ENCODE data around the gene GRHL3.

GRHL3 gene

DNA sequence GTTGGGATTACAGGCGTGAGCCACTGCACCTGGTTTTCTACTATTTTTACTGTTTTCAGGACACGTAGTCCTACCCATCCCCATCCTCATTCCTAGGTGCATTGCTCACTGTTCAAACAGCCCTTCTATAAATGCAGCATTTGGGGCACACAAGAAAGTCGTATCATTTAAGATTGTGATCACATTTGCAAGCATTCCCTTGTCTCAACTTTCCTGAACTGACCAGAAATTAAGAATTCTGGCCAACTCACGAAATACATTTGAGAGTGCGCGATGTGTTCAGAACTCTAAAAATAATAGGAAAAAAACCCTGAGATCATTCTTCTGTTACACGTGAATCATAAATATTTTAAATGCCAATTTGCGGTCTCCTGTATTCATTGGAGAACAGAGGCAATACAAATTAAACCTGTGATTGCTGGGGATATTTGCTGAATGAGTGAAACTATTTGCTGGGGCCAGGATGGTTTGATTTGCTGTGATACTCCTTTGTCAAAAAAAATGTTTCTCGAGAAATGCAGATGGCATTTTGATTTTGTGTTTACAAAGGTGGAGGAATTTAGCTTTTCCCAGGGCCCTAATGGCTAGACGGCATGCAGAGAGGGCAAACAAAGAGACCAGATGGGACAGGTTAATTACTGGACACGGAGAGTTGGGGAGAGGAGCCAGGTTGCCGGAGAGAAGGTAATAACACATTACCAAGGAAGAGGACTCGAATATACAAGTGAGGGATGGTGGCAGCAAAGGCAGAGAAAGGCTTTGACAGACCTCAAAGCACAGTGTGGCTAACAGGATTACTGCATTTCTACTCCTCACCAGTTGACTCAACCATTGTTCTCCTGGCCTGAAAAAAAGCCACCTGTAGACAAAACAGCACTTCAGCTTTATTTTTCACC, 56.0 kb downstream of the GRHL3 start:
- DNase-seq: no peak

GRCh38 chr1:24379733-24380315, 60.7 kb downstream of the GRHL3 start:
- no peak for DNase-seq

DNA sequence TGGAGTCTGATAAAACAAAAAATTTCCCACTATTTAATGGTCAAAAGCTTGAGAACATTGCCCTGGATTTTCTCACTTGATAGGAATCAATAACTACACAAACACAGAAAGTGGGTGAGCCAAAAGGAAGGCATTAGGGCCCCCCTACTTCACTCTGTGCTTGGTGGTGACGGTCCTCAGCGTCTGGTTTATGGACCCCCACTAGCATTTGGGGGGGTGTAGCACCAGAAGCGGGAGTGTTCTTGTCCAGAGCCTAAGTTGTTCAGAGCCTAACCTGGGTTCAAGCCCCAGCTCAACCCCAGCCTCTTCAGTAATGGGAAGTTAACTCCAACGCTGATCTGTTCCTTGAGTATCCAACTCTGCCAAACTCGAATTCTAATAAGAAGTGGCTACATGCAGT, 61.4 kb downstream of the GRHL3 start:
- no peak for DNase-seq

GRCh38 chr1:24381256-24381655, 62.1 kb downstream of the GRHL3 start:
- no peak for DNase-seq

- no peak for DNase-seq
Measured at GRCh38 chr1:24382165-24382577, 63.0 kb downstream of the GRHL3 start.

- DNase-seq: no peak
Measured at GRCh38 chr1:24383381-24383940, 64.3 kb downstream of the GRHL3 start.

DNA sequence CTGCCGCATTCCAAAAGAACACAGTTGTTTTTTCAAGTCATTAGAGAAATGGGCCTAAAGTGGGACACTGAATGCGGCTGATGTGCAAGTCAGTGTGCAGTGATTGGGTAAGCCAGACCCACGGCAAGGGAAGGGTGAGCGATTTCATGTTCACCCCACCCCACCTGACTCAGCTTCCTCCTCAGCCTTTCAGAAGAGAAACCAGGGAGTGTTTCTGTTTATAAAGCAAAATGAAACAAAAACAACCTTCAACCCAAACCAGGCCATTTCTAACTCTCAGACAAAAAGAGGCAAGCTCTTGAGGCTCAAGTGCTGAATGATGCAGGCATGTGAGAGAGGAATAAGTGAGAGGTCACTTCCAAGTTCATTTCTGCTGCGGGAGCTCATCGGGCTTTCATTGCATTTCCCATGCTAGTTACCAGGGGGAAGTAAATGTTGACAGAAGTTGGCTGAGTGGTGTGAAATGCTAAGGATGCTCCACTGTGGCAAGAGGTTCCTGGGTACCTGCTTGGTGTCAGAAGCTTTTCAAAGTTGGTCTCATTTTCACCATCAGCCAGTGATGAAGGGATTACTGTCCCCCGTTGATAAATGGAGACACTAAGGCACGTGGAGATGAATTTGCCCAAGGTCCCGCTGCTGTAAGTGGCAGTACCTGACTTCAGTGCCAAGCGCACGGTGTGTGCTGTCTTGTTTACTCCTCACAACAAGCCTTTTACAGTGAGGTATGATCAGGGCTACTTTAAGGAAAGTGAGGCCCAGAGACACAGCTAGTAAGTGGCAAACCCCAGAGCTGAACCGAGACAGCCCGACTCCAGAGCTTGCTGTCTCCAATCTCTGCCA, 65.3 kb downstream of the GRHL3 start:
- no peak for DNase-seq

DNA sequence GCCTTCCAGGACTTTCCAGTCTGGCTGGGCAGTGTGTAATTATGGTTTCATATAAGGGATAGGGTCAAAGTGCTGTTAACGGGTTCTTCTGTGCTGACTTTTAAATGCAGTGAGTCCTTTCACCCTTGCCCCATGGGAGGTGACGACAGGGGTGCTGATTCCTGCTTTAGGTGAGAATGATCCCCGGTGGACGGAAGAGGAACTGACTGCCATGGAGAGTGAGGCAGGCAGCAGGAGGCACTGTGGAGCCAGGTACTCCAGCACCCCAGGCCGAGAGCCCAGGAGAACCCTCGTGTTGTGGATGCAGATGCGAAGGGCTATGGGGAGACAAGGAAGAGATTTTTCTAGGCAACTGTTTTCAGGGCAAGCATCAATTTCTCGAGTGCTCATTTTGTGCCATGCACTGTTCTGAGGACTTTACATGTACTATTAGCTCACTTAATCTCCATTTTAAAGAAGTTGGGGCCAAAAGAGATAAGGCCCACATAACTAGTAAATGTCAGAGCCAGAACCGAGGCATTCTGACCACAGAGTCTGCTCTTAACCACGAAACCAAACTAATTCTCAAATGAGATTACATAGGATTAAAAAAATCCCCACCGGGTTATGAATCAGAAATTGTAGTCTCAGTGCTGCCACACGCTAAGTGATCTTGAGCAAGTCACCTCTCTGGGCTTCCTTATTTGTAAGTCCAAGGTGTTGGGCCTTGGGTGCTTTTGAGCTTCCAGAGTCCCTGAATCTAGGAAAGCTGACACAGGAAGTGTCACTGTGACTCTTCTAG, 66.2 kb downstream of the GRHL3 start:
- no peak for DNase-seq

- DNase-seq: peak; percentile 87
Measured at GRCh38 chr1:24386241-24386640, 67.1 kb downstream of the GRHL3 start.

DNA sequence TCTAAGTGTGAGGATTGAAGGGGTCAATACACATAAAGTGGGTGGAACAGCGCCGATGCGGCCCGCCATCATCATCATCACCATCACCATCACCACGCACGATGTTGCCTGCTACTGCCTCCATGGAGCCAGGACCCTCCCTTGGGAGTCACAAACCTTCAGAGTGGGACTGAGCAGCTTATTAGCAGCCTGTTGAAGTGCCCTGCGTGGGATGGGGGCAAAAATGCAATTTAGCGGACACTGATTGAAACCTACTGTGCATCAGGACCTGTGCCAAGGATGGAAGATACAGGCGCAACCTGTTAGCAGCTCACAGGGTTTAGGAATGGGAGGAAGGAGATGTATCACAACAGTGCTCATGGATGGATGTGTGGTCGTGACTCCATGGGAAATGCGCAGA, 67.8 kb downstream of the GRHL3 start:
- DNase-seq: no peak

- DNase-seq: no peak
Measured at GRCh38 chr1:24387636-24388175, 68.5 kb downstream of the GRHL3 start.

DNA sequence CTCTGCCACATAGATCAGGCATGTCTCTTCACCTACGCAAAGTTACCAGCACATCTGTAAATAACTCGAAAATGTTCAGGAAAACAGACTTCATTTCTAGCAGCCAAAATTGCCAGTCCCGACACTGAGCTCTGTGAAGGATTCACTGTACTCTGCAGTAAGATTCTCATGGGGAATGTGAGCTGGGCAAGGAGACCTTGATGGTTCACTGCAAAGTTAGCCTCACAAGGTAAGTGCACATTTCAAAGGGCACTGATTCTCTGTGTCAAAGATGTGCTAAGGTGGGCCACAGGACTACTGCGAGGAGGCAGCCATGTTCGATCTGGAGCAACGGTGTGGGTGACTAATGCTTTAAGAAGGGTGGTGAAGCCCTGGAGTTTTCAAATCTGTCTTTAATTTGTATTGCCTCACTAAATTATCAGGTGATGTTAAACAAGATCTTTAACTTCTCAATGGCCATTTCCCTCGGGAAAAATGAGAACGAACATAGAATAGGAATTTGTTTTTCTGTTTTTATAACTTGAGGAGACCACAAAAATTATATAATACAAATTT, 69.3 kb downstream of the GRHL3 start:
- DNase-seq: no peak

DNA sequence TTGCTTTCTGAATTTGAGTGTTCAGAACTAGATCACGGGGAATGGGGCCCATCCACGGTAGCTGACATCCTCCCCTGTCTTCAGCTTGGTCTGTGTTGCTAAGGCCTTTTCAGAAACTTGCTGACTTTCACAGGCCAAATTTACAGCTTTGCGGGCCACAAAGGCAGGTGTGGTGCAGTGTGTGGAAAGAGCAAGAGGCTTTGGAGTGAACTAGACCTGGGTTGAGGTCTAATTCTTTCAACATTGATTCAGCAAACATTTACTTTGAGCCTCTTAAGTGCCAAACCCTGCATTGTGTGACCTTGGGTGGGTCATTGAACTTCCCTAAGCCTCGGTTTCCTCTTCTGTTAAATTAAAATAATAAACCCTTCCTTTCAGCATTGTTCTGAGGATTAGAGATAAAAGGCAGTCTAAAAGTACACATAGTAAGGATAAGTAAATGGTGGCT, 70.1 kb downstream of the GRHL3 start:
- DNase-seq: no peak

DNA sequence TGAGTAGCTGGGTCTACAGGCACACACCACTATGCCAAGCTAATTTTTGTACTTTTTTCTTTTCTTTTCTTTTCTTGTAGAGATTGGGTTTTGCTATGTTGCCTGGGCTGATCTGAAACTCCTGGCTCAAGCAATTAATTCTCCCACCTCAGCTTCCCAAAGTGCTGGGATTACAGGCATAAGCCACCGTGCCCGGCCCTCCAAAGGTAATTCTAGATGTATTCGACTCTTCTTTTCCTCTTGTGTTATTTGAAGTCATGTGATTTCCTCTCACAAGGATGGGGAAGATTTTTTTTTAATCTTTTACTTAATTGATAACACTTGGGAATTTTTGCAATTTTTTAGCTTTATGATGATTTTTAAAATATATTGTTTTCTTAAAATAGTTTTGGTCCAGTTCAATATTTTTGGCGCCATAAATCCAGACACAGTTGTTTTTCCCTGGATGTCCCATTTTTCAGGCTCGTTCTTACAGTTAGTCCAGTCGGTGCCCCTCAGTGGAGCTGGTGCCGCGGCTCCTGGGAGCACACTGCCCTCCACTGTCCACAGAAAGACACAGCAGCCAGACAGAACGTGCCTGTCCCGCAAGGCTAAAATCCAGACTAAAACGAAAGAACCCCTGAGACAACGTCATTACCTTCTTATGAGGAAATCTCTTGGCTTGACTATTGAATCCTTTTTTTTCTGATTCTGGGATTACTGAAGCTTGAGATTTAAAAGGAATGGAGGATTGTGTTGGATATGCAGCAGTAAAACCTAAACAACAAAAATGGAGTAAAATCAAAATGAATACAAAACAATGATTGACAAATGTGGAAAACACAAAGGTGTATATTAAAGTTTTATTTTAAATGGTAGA, 72.0 kb downstream of the GRHL3 start:
- DNase-seq: peak; percentile 44

GRCh38 chr1:24391882-24392603, 72.9 kb downstream of the GRHL3 start:
- no peak for DNase-seq

GRCh38 chr1:24392604-24392946, 73.4 kb downstream of the GRHL3 start:
- DNase-seq: no peak

- DNase-seq: no peak
Measured at GRCh38 chr1:24392982-24393650, 74.0 kb downstream of the GRHL3 start.

DNA sequence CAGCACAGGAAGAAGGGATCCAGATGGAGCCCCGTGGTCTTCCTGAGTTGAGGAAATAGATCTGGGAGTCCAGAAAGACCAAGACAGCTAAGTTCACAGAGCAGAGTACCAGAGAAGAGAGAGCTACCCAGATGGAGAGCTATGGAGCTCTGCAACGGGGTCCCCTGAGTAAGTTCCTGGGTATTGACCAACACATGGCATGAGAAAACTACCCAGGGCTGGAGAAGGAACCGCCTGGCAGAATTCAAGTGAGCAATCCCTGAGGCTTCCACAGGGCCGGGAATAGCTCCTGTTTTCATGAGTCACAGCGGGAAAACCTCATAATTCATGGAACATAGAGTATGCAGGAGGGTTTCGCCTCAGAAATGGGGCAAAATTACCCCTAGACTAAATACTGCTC, 74.7 kb downstream of the GRHL3 start:
- no peak for DNase-seq

DNA sequence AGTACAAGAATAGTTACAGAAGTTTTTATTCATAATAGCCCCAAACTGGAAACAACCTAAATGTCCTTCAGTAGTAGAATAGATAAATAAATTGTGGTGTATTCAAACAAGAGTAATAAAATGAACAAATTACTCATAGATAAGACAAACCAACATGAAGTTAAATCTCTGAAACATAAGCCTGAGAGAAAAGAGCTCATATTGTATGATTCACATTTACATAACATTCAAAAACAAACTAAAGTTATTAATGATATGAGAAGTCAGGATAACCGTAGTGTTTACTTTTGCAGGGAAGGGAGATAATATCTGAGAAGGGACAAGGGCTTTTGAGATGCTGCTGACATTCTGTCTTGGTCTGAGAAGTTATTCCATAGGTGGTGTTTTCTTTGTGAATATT, 80.9 kb downstream of the GRHL3 start:
- DNase-seq: no peak

DNA sequence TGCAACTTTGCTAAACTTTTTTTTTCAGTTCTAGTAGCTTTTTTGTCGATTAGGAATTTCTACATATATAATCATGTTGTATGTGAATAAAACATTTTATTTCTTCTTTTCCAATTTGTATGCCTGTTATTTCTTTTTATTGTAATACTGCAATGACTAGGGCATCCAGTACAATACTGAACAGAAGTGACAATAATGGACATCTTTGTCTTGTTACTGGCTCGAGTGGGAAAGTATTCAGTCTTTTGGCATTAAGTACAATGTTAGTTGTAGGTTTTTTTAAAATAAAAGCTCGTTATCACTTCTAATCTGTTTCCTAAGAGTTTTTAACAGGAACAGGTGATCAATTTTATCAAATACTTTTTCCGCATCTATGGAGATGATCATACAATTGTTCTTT, 84.6 kb downstream of the GRHL3 start:
- no peak for DNase-seq

Data from NCI-H1048 (cell line).